DMS 273 treated with DMSO at 0.1 percent for 48 hours (cell line): ENCODE measurements around the gene CENPW.

Experiments
- DNase-seq: peaks from one replicate; lab custom pipeline; 2025; lab: John Stamatoyannopoulos, UW

The CENPW gene

GRCh38 chr6:126373344-126373743 is 33.4 kb downstream of the CENPW start:
- no peak for DNase-seq

GRCh38 chr6:126374372-126374771 is 34.5 kb downstream of the CENPW start:
- DNase-seq: no peak

DNA sequence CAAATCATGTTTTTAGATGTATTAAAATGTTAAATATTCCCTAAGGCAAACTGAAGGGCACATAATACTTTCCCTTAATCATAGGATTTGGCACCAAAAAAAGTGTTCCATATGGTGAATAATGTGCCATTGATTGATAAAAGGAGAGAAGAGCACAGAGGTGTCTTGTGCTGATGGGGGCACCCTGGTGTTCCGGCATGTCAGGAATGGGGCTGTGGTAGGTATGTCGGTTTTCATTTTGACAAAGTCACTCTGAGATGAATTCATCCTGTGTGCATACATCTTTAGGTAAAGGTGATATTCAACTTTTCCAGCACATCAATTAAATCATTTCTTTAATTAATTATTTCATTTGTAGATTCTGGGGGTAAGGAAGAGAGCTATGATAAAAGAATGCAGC is 36.8 kb downstream of the CENPW start:
- DNase-seq: no peak

DNA sequence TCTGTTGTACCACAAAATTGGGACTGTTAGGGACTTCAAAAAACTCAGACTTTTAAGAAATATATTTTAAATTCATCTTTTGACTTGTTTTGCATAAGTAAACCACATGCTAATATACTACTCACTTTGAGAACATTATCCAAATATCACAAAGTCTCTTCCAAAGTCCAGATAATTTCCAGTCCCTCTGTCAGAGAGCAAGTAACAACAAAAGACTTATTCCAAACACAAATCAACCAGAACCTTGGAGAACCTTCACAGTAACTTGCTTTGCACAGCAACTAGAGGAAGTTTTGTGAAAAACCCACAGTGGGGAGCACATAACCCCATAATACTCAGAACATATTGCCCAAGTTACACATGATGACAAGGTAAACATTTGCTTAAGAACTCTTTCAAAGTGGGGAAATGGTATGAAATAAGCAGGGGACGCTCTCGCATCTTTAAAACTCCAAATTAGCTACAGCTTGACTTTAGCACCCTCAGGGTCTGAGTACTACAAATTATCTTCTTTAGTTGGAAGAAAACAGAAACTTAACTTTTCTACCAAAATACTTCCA is 37.8 kb downstream of the CENPW start:
- DNase-seq: no peak

- DNase-seq: no peak
Observed at GRCh38 chr6:126380072-126380583, 40.2 kb downstream of the CENPW start.

DNA sequence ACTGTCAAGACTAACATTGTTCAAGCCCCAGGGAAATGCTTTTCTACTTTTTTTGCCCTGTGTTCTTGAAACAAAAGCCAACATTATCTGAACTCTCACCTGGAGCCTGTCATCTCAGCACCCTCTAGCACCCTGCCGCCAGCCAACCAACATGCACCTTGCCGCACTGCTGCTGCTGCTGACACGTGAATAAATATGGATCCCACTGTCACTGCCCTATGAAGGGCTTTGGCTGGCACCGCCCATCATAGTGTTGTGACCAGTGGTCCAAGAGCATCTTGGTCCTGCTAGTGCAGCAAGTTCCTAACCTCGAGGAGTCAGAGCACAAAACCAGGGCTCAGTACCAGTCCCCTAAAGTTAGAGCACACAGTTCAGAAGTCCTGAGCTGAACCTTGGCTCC is 41.6 kb downstream of the CENPW start:
- DNase-seq: no peak

- DNase-seq: no peak
Observed at GRCh38 chr6:126383203-126383602, 43.3 kb downstream of the CENPW start.

DNA sequence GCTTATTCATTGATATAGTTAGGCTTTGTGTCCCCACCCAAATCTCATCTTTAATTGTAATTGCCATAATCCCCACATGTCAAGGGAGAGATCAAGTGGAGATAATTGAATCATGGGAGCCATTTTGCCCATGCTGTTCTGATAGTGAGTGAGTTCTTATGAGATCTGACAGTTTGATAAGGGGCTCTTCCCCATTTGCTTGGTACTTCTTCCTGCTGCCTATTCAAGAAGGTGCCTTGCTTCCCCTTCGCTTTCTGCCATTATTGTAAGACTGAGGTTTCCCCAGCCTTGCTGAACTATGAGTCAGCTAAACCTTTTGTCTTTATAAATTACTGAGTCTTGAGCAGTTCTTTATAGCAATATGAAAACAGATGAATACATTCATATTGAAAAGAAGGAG is 45.6 kb downstream of the CENPW start:
- DNase-seq: no peak

DNA sequence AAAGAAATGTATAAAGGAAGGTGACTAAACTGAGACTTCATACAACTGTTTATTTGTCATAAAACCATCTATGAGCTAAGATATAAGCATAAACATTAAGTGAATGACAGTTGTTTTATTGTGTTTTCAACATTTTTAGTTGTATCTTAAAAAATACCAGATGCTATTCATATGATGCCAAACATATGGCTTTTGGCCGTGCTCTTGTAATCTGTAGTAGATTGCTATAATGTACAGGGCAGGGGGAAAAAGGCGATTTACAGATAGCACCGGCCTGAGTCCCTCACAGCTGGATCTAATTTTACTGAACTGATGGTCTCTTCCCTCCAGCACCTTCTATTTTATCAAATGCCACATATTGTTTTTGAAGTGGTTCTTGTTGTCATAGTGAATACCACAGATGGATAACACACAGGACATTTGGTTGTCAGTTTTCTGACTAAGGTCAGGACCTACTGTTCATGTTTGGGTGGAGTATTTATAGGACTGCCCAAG is 48.2 kb downstream of the CENPW start:
- DNase-seq: no peak

- no peak for DNase-seq
Observed at GRCh38 chr6:126396131-126396530, 56.2 kb downstream of the CENPW start.
